T-cell (primary cell): ENCODE results near the gene POLR3C. TPM values are rescaled to one million over a fixed set of nuclear protein-coding genes. Genes with fewer than 3 reads are reported as not detected.
A peak's percentile ranks its signal among the peaks of the same experiment; 100 is the strongest.
"Not testable (repeated sequence)": the region's sequence is repeated elsewhere in the genome, so short reads cannot be mapped to it uniquely, and the experiment has no call there.

ENCODE experiments used
- ATAC-seq, 4 experiments: fragments of 200-7000 bp in 3 of 4; fragments of 150-1000 bp in 1 of 4; cut with Tn5 transposase; replicated peaks in 1 of 4; 1 replicate in 3 of 4; 2 replicates in 1 of 4; pipeline ENCODE4 v1.10.0; 2021; ENCODE audit warnings: moderate library complexity in 3 of 4, mild to moderate bottlenecking in 2 of 4, moderate number of reproducible peaks in 1 of 4
- CTCF ChIA-PET, 2 donors: fragments of 300-600 bp; sonication (Branson Sonifier 250); formaldehyde crosslinking; loops; one replicate each; lab custom pipeline; 2022; ENCODE audit warnings: antibody characterized with exemption in 2 of 2; lab: Charles Lee
- POLR2A ChIA-PET, 2 donors: fragments of 300-600 bp; sonication (Branson Sonifier 250); formaldehyde crosslinking; loops; one replicate each; lab custom pipeline; 2022; ENCODE audit warnings: antibody characterized with exemption in 2 of 2; lab: Charles Lee
- DNase-seq, 35 experiments: peaks; one replicate each; pipeline versions ENCODE4 v3.0.0 to v3.0.0-alpha.2; 2013 to 2023
- H3K27ac ChIP-seq: one replicate; pipeline ENCODE4 v1.5.1; 2013; ENCODE audit warnings: low read length
- H3K27me3 ChIP-seq, 2 experiments: replicated peaks in 1 of 2; 1 replicate in 1 of 2; 2 replicates in 1 of 2; pipeline versions ENCODE4 v1.6.1 to v1.7.0; 2013; ENCODE audit warnings: low read length in 1 of 2, mixed read lengths in 1 of 2; ENCODE audit not compliant: control insufficient read depth in 2 of 2, insufficient read depth in 2 of 2; ENCODE audit errors: extremely low read depth in 1 of 2
- H3K36me3 ChIP-seq, 2 donors: 1 replicate in 1 of 2; 2 replicates in 1 of 2; pipeline versions ENCODE4 v1.6.1 to v1.7.0; 2013; ENCODE audit warnings: low read length in 1 of 2; ENCODE audit not compliant: control insufficient read depth in 2 of 2, insufficient read depth in 1 of 2; ENCODE audit errors: extremely low read depth in 1 of 2
- H3K4me1 ChIP-seq, 2 experiments: 1 replicate in 1 of 2; 2 replicates in 1 of 2; pipeline versions ENCODE4 v1.6.1 to v1.7.0; 2013; ENCODE audit warnings: low read length in 2 of 2, mixed read lengths in 1 of 2; ENCODE audit not compliant: insufficient read depth in 2 of 2, control insufficient read depth in 1 of 2; ENCODE audit errors: extremely low read depth in 1 of 2
- H3K4me3 ChIP-seq, 2 donors: 1 replicate in 1 of 2; 2 replicates in 1 of 2; pipeline versions ENCODE4 v1.5.1 to v1.7.0; 2013; ENCODE audit warnings: mild to moderate bottlenecking in 2 of 2, low read length in 1 of 2, moderate library complexity in 1 of 2; ENCODE audit not compliant: control insufficient read depth in 1 of 2; ENCODE audit errors: extremely low read depth in 1 of 2
- H3K9me3 ChIP-seq: 2 replicates; pipeline ENCODE4 v1.7.0; 2013
- H3K27ac Mint-ChIP-seq, 2 donors: one replicate each; pipeline ENCODE4 v1.8.0; 2020 to 2021; ENCODE audit warnings: mild to moderate bottlenecking in 2 of 2, mixed read lengths in 2 of 2
- H3K27me3 Mint-ChIP-seq, 2 donors: one replicate each; pipeline ENCODE4 v1.8.0; 2021 to 2022; ENCODE audit warnings: mixed read lengths in 2 of 2
- H3K36me3 Mint-ChIP-seq: one replicate; pipeline ENCODE4 v1.8.0; 2021; ENCODE audit warnings: mixed read lengths
- H3K4me1 Mint-ChIP-seq, 3 donors: one replicate each; pipeline ENCODE4 v1.8.0; 2020 to 2022; ENCODE audit warnings: mixed read lengths in 3 of 3, mild to moderate bottlenecking in 1 of 3
- H3K4me3 Mint-ChIP-seq, 3 donors: one replicate each; pipeline ENCODE4 v1.8.0; 2020 to 2022; ENCODE audit warnings: mild to moderate bottlenecking in 3 of 3, mixed read lengths in 3 of 3, moderate library complexity in 3 of 3
- H3K9me3 Mint-ChIP-seq, 3 donors: one replicate each; pipeline ENCODE4 v1.8.0; 2020 to 2022; ENCODE audit warnings: mixed read lengths in 3 of 3
- WGBS: methylation state at CpG from one replicate; pipeline ENCODE4 v1.1.5; 2013; ENCODE audit warnings: missing lambda C conversion rate; ENCODE audit not compliant: insufficient coverage; 5-methylcytosine and 5-hydroxymethylcytosine counted together
- total RNA-seq, 35 experiments: library from RNA in 6 of 35; stranded (reverse) in 6 of 35; fragments of 120-200 nt in 1 of 35; gene quantifications; one replicate each; pipeline versions ENCODE4 v1.2.1 to v1.2.4 and lab custom pipeline; 2013 to 2026

The POLR3C gene
- total RNA-seq, 5 donors from 2014 or later (not counting 1 experiment from before 2014, with no cell fraction given) = 24.5 to 42.0 (median 38.2) TPM

DNA sequence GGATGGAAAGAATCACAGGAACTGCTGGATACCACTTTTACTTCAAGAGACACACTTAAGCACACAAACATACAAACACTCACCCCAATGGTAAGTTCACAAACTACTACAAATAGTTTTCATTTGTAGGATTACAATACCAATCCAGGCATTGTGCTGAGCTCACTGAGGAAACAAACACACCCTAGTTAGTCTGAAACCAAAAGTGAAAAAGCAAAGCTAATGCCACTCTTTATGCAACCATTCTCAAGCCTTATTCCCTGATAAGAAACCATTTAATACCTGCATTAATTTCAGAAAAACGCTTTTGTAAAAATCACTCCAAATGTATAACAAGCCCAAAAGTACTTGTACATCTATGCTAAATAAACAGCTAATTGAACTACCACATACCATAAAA, 38.5 kb upstream of the POLR3C start:
- H3K4me1 ChIP-seq = peaks cover 0 to 15% of the 10 kb centered on the region in 2 experiments
- H3K9me3 Mint-ChIP-seq = no peaks in the 10 kb centered on the region
- no peak overlapping the region for H3K4me3 Mint-ChIP-seq
- CTCF ChIA-PET = interaction anchor here in 1 of 2 donors (0.6 kb wide), 1 partner anchor 122 kb away, joined by 6 read pairs; no protein-coding TSS in a partner anchor
- peaks cover 24 to 39% (median 26%) of the 10 kb centered on the region in 3 donors for H3K4me1 Mint-ChIP-seq
- no peak overlapping the region for H3K27ac Mint-ChIP-seq
- no peaks in the 10 kb centered on the region for H3K27me3 ChIP-seq
- H3K27me3 Mint-ChIP-seq = no peaks in the 10 kb centered on the region
- POLR2A ChIA-PET = interaction anchor here in 1 of 2 donors (0.6 to 0.7 kb wide), 2 partner anchors 14 to 29 kb away, joined by 3 to 5 read pairs; no protein-coding TSS in a partner anchor
- H3K4me3 ChIP-seq = no peak overlapping the region
- DNase-seq = no peak
- peaks cover 38% of the 10 kb centered on the region for H3K36me3 Mint-ChIP-seq
- peaks cover 0 to 21% of the 10 kb centered on the region in 2 donors for H3K36me3 ChIP-seq
- no peak overlapping the region for H3K27ac ChIP-seq
- WGBS = 79% methylated on average over 1 of the region's 1 CpG
- ATAC-seq = no peak
- H3K9me3 ChIP-seq = no peaks in the 10 kb centered on the region

DNA sequence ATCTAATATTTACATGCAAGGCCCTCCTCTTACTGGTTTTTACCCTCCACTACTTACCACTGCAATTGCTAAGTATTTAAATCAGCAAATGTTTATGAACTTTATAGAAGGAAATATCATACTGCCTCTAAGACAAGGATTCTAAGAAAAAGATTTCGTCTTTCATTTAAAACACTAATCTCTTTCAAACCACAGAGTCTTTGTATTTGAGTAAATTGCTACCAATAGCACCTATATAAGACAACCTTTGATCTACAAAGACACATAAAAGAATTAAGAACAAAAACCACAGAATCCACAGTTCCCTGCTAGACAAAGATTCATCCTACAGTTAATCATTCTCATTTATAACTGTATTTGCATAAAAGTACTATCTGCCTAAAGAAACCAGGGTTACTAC, 37.7 kb upstream of the POLR3C start:
- CTCF ChIA-PET = interaction anchor here in 1 of 2 donors (0.6 kb wide), 1 partner anchor 11 kb away, joined by 3 read pairs; no protein-coding TSS in a partner anchor
- no peak for DNase-seq
- peaks cover 33% of the 10 kb centered on the region for H3K36me3 Mint-ChIP-seq
- ATAC-seq = peak in 1 of 4 experiments; percentile 36
- Histone ChIP-seq H3K4me3 (no peak overlapping the region), H3K9me3 (no peaks in the 10 kb centered on the region), H3K4me1 (peaks cover 0 to 15% of the 10 kb centered on the region in 2 experiments), H3K27me3 (no peaks in the 10 kb centered on the region), H3K36me3 (peaks cover 0 to 21% of the 10 kb centered on the region in 2 donors), H3K27ac (no peak overlapping the region)
- POLR2A ChIA-PET = interaction anchor here in 1 of 2 donors (0.7 kb wide), 1 partner anchor 15 kb away, joined by 3 read pairs; no protein-coding TSS in a partner anchor
- WGBS = no CpG with 5 or more reads among the region's 1 CpG
- peaks cover 24 to 39% (median 26%) of the 10 kb centered on the region in 3 donors for H3K4me1 Mint-ChIP-seq
- no peaks in the 10 kb centered on the region for H3K27me3 Mint-ChIP-seq
- H3K4me3 Mint-ChIP-seq = peak overlapping the region in 1 of 3 donors; percentile 20
- H3K9me3 Mint-ChIP-seq = no peaks in the 10 kb centered on the region
- peak overlapping the region; percentile 34 to 53 for H3K27ac Mint-ChIP-seq

DNA sequence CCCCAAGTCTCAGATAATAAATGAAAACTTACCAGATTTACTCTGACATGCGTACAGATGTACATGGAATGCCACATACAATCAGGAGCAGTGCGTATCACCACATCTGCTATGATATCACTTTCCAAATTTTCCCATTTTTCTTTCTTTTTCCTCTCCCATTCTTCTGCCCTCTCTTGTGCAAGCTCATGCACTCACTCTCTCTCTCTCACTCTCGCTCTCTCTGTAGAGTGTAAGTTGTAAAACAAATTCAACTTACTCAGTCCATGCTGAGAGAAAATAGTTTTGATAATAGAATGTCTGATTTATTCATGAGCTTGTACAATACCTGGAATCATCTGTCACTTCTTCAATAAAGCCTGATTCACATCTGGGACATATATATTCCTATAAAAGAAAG, 35.4 kb upstream of the POLR3C start:
- Mint-ChIP-seq H3K9me3 (no peaks in the 10 kb centered on the region), H3K4me1 (peaks cover 24 to 39% (median 24%) of the 10 kb centered on the region in 3 donors), H3K27me3 (no peaks in the 10 kb centered on the region), H3K27ac (no peak overlapping the region), H3K4me3 (no peak overlapping the region), H3K36me3 (peaks cover 32% of the 10 kb centered on the region)
- Histone ChIP-seq H3K27ac (no peak overlapping the region), H3K27me3 (no peaks in the 10 kb centered on the region), H3K9me3 (no peaks in the 10 kb centered on the region), H3K4me1 (peaks cover 0 to 15% of the 10 kb centered on the region in 2 experiments), H3K36me3 (peaks cover 0 to 18% of the 10 kb centered on the region in 2 donors), H3K4me3 (no peak overlapping the region)
- ChIA-PET POLR2A (no interaction called here), CTCF (no interaction called here)
- ATAC-seq (no peak), DNase-seq (no peak)
- WGBS = 100% methylated on average over 2 of the region's 3 CpGs

DNA sequence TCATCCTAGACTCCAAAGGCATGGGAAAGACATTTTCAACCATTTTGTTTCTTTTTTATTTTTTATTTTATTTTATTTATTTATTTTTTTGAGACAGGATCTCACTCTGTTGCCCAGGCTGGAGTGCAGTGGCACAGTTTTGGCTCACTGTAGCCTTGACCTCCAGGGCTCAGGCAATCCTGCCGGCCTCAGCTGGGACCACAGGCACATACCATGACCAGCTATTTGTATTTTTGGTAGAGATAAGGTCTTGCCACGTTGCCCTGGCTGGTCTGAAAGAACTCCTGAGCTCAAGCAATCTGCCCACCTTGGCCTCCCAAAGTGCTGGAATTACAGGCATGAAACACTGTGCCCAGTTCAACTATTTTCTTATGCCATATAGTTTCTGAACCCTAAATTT, 32.1 kb upstream of the POLR3C start:
- H3K27me3 Mint-ChIP-seq, H3K27ac Mint-ChIP-seq, H3K4me1 ChIP-seq, H3K27ac ChIP-seq, ATAC-seq, H3K9me3 ChIP-seq, H3K4me3 Mint-ChIP-seq, H3K4me3 ChIP-seq, POLR2A ChIA-PET, DNase-seq, H3K27me3 ChIP-seq, CTCF ChIA-PET: not testable (repeated sequence)
- H3K36me3 ChIP-seq = peaks cover 0 to 13% of the 10 kb centered on the region in 2 donors
- H3K9me3 Mint-ChIP-seq = peaks cover 3 to 10% (median 6%) of the 10 kb centered on the region in 3 donors
- H3K36me3 Mint-ChIP-seq = peaks cover 34% of the 10 kb centered on the region
- WGBS = 100% methylated on average over 1 of the region's 2 CpGs
- peaks cover 10 to 27% (median 11%) of the 10 kb centered on the region in 3 donors for H3K4me1 Mint-ChIP-seq

DNA sequence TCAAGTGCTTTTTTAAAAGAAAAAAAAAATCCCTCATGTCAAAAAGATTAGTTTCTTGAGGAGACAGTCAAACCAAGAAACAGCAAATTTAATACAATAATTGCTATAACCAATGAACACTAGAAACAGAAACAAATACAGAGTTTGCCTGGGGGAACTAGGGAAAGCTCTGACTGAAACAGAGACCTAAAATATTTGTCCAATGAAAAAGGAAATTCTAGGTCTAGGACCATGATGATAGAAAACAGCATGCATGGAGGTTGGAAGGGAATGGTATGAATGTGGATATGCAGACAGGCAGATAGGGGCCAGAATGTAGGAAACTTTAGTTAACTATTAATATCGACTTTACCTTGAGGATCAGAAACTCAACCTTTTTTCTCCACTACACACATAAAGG, 31.5 kb upstream of the POLR3C start:
- ATAC-seq (no peak), DNase-seq (no peak)
- Mint-ChIP-seq H3K4me3 (no peak overlapping the region), H3K27ac (no peak overlapping the region), H3K36me3 (peaks cover 38% of the 10 kb centered on the region), H3K27me3 (no peaks in the 10 kb centered on the region), H3K4me1 (peaks cover 8 to 24% (median 9%) of the 10 kb centered on the region in 3 donors), H3K9me3 (peaks cover 7 to 17% (median 11%) of the 10 kb centered on the region in 3 donors)
- H3K4me1 ChIP-seq = no peaks in the 10 kb centered on the region
- no peaks in the 10 kb centered on the region for H3K27me3 ChIP-seq
- CTCF ChIA-PET = no interaction called here
- no peak overlapping the region for H3K27ac ChIP-seq
- peaks cover 4% of the 10 kb centered on the region for H3K9me3 ChIP-seq
- no peak overlapping the region for H3K4me3 ChIP-seq
- POLR2A ChIA-PET = no interaction called here
- H3K36me3 ChIP-seq = peaks cover 0 to 13% of the 10 kb centered on the region in 2 donors
- 60% methylated on average over 1 of the region's 1 CpG for WGBS

DNA sequence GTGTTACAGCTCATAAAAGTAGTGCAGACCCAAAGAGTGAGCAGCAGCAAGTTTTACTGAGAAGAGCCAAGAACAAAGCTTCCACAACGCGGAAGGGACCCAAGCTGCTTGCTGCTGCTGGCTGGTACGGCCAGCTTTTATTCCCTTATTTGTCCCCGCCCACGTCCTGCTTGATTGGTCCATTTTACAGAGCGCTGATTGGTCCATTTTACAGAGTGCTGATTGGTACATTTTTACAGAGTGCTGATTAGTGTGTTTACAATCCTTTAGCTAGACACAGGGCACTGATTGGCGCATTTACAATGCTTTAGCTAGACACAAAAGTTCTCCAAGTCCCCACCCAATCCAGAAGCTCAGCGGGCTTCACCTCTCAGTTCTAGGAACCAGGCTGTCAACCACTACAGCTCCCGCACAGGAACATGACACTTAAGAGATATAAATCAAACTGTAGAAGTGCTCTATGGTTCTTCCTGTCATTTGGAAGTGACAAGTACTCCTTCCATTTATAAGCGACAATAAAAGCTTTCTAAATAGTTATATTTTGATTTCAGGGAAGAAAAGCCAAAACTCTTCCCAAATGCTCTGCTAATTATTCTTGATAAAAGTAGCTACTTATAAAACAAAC, 28.6 kb upstream of the POLR3C start:
- Mint-ChIP-seq H3K27ac (no peak overlapping the region), H3K9me3 (peaks cover 7 to 22% (median 16%) of the 10 kb centered on the region in 3 donors), H3K27me3 (no peaks in the 10 kb centered on the region), H3K4me1 (peaks cover 11 to 22% (median 13%) of the 10 kb centered on the region in 3 donors), H3K4me3 (no peak overlapping the region), H3K36me3 (peaks cover 56% of the 10 kb centered on the region)
- Histone ChIP-seq H3K36me3 (peaks cover 0 to 6% of the 10 kb centered on the region in 2 donors), H3K27me3 (no peaks in the 10 kb centered on the region), H3K4me3 (no peak overlapping the region), H3K4me1 (no peaks in the 10 kb centered on the region), H3K9me3 (peaks cover 7% of the 10 kb centered on the region), H3K27ac (no peak overlapping the region)
- WGBS = 94% methylated on average over 8 of the region's 10 CpGs
- DNase-seq = no peak
- CTCF ChIA-PET = no interaction called here
- ATAC-seq = no peak
- POLR2A ChIA-PET = no interaction called here
